CD4-positive, CD25-positive, alpha-beta regulatory T cell (primary cell): Measurements from ENCODE around the gene WDFY4. TPM values are rescaled to one million over a fixed set of nuclear protein-coding genes. Genes with fewer than 3 reads are reported as not detected.

Experiments used
- ATAC-seq, 2 donors: fragments of 150-1000 bp; cut with Tn5 transposase; one replicate each; pipeline ENCODE4 v1.10.0; 2021; ENCODE audit warnings: low read depth in 2 of 2, moderate number of reproducible peaks in 2 of 2, moderate library complexity in 1 of 2
- DNase-seq, 3 donors: peaks; one replicate each; pipeline versions ENCODE4 v3.0.0 to v3.0.0-alpha.2; 2012 to 2022; ENCODE audit warnings: mixed read lengths in 1 of 3
- H3K27ac ChIP-seq: one replicate; pipeline ENCODE4 v1.7.0; 2013; ENCODE audit warnings: mild to moderate bottlenecking, low read length; ENCODE audit not compliant: insufficient read depth, poor library complexity, severe bottlenecking
- H3K27me3 ChIP-seq: one replicate; pipeline ENCODE4 v1.7.0; 2013; ENCODE audit warnings: low read length; ENCODE audit not compliant: control insufficient read depth, insufficient read depth
- H3K36me3 ChIP-seq: one replicate; pipeline ENCODE4 v1.7.0; 2013; ENCODE audit warnings: mild to moderate bottlenecking, low read length, moderate library complexity; ENCODE audit not compliant: control insufficient read depth, insufficient read depth
- H3K4me1 ChIP-seq: 2 replicates; pipeline ENCODE4 v1.7.0; 2013; ENCODE audit warnings: mild to moderate bottlenecking, low read length; ENCODE audit not compliant: insufficient read depth, control insufficient read depth, poor library complexity, severe bottlenecking
- H3K4me3 ChIP-seq: one replicate; pipeline ENCODE4 v1.7.0; 2013; ENCODE audit warnings: low read depth, mild to moderate bottlenecking, low read length, moderate library complexity
- H3K9me3 ChIP-seq, 2 experiments: 1 replicate in 1 of 2; 2 replicates in 1 of 2; pipeline ENCODE4 v1.7.0; 2013; ENCODE audit warnings: low read length in 2 of 2, mild to moderate bottlenecking in 1 of 2, moderate library complexity in 1 of 2; ENCODE audit not compliant: control insufficient read depth in 2 of 2
- H3K27ac Mint-ChIP-seq, 3 donors: one replicate each; pipeline ENCODE4 v1.8.0; 2020 to 2022; ENCODE audit warnings: mild to moderate bottlenecking in 3 of 3, mixed read lengths in 3 of 3, moderate library complexity in 2 of 3
- H3K27me3 Mint-ChIP-seq: one replicate; pipeline ENCODE4 v1.8.0; 2022; ENCODE audit warnings: mild to moderate bottlenecking, mixed read lengths
- H3K36me3 Mint-ChIP-seq: one replicate; pipeline ENCODE4 v1.8.0; 2020; ENCODE audit warnings: mixed read lengths
- H3K4me1 Mint-ChIP-seq, 4 donors: one replicate each; pipeline ENCODE4 v1.8.0; 2020 to 2022; ENCODE audit warnings: mixed read lengths in 4 of 4, mild to moderate bottlenecking in 1 of 4
- H3K4me3 Mint-ChIP-seq, 4 donors: one replicate each; pipeline ENCODE4 v1.8.0; 2020 to 2022; ENCODE audit warnings: mild to moderate bottlenecking in 4 of 4, mixed read lengths in 4 of 4, moderate library complexity in 3 of 4
- H3K9me3 Mint-ChIP-seq, 7 donors: one replicate each; pipeline ENCODE4 v1.8.0; 2020 to 2022; ENCODE audit warnings: mixed read lengths in 7 of 7, mild to moderate bottlenecking in 3 of 7, moderate library complexity in 2 of 7
- polyA plus RNA-seq, 4 donors: library from polyadenylated mRNA; unstranded; fragments of 300-500 nt; fragmentation: Illumina TruSeq; gene quantifications; one replicate each; pipeline ENCODE4 v1.2.3, GENCODE V29; 2021
- total RNA-seq: library from RNA; stranded (reverse); gene quantifications from one replicate; pipeline ENCODE4 v1.2.3, GENCODE V29; 2022

WDFY4 gene
- total and polyA plus RNA-seq, 5 donors from 2014 or later: 0.15 to 0.57 (median 0.34) TPM

DNA sequence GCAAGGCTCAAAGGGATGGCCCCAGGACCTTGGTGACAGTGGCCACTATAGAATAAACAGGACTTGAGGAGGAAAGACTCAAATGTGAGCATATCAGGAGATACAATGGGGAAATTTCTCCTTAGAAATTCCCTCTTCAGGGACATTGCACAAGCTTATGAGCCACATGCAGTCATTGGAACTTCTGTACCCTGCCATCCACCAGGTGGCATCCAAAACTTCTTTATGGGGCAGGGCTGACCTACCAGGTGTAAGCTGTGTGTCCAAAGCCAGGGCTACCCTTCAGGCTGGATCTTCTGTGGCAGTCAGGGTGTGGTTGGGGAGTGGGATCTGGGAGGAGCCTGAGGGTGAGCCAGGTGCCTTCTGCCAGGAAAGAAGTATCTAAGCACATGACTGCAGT lies 291.5 kb downstream of the WDFY4 start:
- Mint-ChIP-seq H3K4me3 (no peak overlapping the region), H3K9me3 (peaks cover 0 to 1% (median 0%) of the 10 kb centered on the region in 7 donors), H3K27me3 (no peaks in the 10 kb centered on the region), H3K4me1 (no peaks in the 10 kb centered on the region), H3K27ac (no peak overlapping the region), H3K36me3 (no peaks in the 10 kb centered on the region)
- no peaks in the 10 kb centered on the region for H3K27me3 ChIP-seq
- H3K9me3 ChIP-seq: no peaks in the 10 kb centered on the region
- no peak overlapping the region for H3K27ac ChIP-seq
- H3K4me3 ChIP-seq: no peak overlapping the region
- H3K4me1 ChIP-seq: no peaks in the 10 kb centered on the region
- H3K36me3 ChIP-seq: no peaks in the 10 kb centered on the region
- no peak for ATAC-seq
- DNase-seq: peak in 1 of 3 donors; percentile 5

DNA sequence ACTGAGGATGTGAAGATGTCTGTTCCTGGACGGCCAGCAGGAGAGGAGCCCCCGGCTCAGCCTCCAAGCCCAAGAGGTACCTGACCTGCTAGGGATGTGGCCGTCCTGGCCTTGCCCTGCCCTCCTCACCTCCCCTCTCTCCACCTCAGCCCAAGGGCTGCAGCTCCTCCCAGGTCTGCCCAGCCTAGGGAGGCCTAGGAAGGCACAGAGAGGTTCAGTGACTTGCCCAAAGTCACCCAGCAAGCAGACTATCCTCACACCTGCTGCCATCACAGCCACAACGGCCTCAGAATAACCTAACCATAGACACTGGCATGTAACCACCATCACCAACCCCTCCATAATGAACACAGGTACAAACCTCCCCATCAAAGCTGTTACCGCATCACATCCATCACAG lies 293.6 kb downstream of the WDFY4 start:
- DNase-seq (no peak), ATAC-seq (no peak)
- H3K27ac Mint-ChIP-seq: no peak overlapping the region
- Histone ChIP-seq H3K27ac (no peak overlapping the region), H3K27me3 (no peaks in the 10 kb centered on the region), H3K4me1 (no peaks in the 10 kb centered on the region), H3K9me3 (no peaks in the 10 kb centered on the region), H3K36me3 (no peaks in the 10 kb centered on the region), H3K4me3 (no peak overlapping the region)
- no peaks in the 10 kb centered on the region for H3K27me3 Mint-ChIP-seq
- no peaks in the 10 kb centered on the region for H3K36me3 Mint-ChIP-seq
- H3K4me3 Mint-ChIP-seq: no peak overlapping the region
- peaks cover 0 to 1% (median 0%) of the 10 kb centered on the region in 7 donors for H3K9me3 Mint-ChIP-seq
- H3K4me1 Mint-ChIP-seq: no peaks in the 10 kb centered on the region

DNA sequence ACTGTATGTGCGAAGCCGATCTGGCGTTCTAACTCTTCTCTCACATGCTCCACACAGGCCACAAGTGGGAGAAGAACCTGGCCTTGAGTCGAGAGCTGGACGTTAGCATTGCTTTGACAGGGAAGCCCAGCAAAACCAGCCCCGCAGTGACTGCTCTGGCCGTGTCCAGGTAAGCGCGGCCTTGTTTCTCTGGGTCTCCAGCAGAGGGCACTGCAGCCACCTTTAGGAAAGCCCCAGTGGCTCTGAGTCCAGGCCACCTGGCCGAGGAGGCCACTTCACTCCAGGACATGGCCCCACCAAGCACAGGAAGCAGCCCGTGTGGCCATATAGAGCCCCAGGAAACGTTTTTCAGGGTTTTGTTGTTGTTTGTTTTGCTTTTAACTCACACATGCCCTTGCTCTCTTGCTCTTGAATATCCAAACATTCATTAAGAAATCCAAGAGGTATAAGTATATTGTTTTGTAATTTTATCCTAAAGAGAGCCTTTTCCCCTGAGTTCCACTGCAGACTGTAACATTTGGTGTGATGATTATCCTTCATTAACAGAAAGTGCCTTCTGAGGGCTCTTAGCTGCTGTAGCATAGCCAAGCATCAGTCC lies 296.7 kb downstream of the WDFY4 start:
- H3K27ac Mint-ChIP-seq: no peak overlapping the region
- no peak overlapping the region for H3K4me3 ChIP-seq
- no peaks in the 10 kb centered on the region for H3K36me3 Mint-ChIP-seq

DNA sequence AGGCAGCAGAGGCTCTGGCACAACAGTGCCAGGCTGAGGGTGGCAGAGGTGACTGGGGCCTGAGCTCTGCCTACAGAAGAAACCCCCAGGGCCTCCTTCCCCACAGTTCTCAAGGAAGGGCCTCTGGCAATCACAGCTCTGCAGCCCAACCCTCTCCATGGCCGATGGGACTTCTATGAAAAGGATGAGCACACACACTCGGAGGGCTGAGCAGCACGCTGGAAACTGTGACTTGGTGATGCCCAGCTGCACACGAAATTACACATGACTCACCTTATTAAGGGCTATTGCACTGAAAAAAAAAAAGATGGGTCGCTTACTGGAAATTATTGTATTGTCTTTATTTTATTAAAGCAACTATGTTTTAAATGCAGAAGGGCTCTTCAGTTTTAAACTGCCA lies 297.9 kb downstream of the WDFY4 start:
- no peaks in the 10 kb centered on the region for H3K9me3 ChIP-seq
- H3K27me3 ChIP-seq: no peaks in the 10 kb centered on the region
- H3K27me3 Mint-ChIP-seq: no peaks in the 10 kb centered on the region
- H3K36me3 Mint-ChIP-seq: no peaks in the 10 kb centered on the region
- no peaks in the 10 kb centered on the region for H3K36me3 ChIP-seq
- H3K4me1 ChIP-seq: no peaks in the 10 kb centered on the region
- no peak for ATAC-seq
- no peak overlapping the region for H3K4me3 ChIP-seq
- DNase-seq: no peak
- peaks cover 0 to 2% (median 0%) of the 10 kb centered on the region in 7 donors for H3K9me3 Mint-ChIP-seq
- H3K4me3 Mint-ChIP-seq: no peak overlapping the region
- H3K4me1 Mint-ChIP-seq: no peaks in the 10 kb centered on the region
- H3K27ac ChIP-seq: no peak overlapping the region
- no peak overlapping the region for H3K27ac Mint-ChIP-seq

More for the DNA sequence above, 296.7 kb downstream of the WDFY4 start:
- Mint-ChIP-seq H3K4me3 (no peak overlapping the region), H3K9me3 (peaks cover 0 to 2% (median 0%) of the 10 kb centered on the region in 7 donors), H3K27me3 (no peaks in the 10 kb centered on the region), H3K4me1 (no peaks in the 10 kb centered on the region)
- ATAC-seq: peak in 1 of 2 donors; percentile 44
- H3K36me3 ChIP-seq: no peaks in the 10 kb centered on the region
- H3K4me1 ChIP-seq: no peaks in the 10 kb centered on the region
- no peaks in the 10 kb centered on the region for H3K27me3 ChIP-seq
- no peaks in the 10 kb centered on the region for H3K9me3 ChIP-seq
- DNase-seq: peak in 2 of 3 donors; percentile 10 to 24
- H3K27ac ChIP-seq: no peak overlapping the region

DNA sequence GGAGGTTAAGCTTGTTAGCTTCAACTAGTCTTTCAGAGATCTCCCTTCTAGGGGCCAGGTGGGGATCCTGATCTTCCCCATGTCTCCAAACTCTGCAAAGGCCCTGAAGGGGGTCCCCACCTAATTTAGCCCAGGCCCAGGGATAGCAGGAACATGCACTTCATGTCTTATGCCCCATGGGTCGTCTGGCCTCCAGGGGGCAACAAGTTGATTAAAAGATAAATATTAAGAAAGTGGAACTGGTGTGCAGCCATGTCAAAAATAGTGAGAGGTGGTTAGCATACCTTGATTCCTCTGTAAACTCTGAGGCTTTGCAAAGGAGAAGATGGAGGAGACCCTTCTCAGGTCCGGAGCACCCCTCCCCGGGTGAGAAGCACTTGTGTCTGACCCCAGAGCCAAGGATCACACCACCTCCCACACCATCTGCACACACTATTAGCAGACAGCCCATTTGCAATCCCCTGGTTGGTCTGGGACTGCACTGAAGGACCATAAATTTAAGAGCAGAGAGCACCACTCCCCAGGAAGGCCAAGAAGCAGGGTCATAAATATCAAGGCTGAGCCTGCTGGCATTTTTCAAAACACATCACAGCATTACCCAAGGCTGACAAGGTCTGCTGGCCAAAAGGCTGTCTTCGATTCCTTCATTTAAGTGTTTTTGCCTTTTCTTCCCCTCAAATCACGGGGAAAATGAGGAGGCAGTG lies 299.1 kb downstream of the WDFY4 start:
- Mint-ChIP-seq H3K4me3 (no peak overlapping the region), H3K36me3 (no peaks in the 10 kb centered on the region), H3K27ac (no peak overlapping the region), H3K27me3 (no peaks in the 10 kb centered on the region), H3K4me1 (no peaks in the 10 kb centered on the region), H3K9me3 (peaks cover 0 to 2% (median 0%) of the 10 kb centered on the region in 7 donors)
- H3K4me1 ChIP-seq: no peaks in the 10 kb centered on the region
- no peak overlapping the region for H3K27ac ChIP-seq
- H3K9me3 ChIP-seq: no peaks in the 10 kb centered on the region
- no peak for DNase-seq
- H3K27me3 ChIP-seq: no peaks in the 10 kb centered on the region
- no peaks in the 10 kb centered on the region for H3K36me3 ChIP-seq
- no peak for ATAC-seq
- no peak overlapping the region for H3K4me3 ChIP-seq

DNA sequence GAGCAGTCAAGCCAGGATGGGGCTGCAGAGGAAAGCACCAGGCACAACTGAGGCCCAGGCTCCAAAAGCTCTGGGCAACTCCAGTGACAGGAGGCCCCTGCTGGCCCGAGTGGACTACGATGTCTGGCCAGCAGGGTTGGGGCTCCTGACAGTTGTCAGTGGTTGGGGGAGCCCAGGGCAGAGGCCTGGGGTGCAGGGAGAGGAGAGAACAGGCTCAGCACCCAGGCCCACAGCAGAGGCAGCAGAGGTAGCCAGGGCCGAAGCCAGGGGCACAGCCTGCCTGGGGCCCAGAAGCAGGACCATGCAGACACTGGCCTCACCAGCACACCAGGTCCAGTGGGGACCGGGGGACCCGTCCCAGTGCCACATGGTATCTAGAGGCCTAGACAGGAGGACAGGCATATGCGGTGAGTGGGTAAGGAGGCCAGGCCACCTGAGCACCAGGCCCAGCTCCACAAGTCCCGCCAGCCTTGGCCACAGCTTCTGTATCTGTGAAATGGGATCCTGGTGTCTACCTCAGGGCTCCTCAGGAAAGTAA lies 301.0 kb downstream of the WDFY4 start:
- no peaks in the 10 kb centered on the region for H3K27me3 Mint-ChIP-seq
- ATAC-seq: no peak
- H3K4me3 ChIP-seq: no peak overlapping the region
- H3K9me3 ChIP-seq: no peaks in the 10 kb centered on the region
- H3K36me3 Mint-ChIP-seq: no peaks in the 10 kb centered on the region
- no peak overlapping the region for H3K27ac Mint-ChIP-seq
- H3K36me3 ChIP-seq: no peaks in the 10 kb centered on the region
- H3K27me3 ChIP-seq: no peaks in the 10 kb centered on the region
- no peak overlapping the region for H3K4me3 Mint-ChIP-seq
- no peaks in the 10 kb centered on the region for H3K4me1 Mint-ChIP-seq
- peaks cover 0 to 2% (median 0%) of the 10 kb centered on the region in 7 donors for H3K9me3 Mint-ChIP-seq
- no peaks in the 10 kb centered on the region for H3K4me1 ChIP-seq
- no peak for DNase-seq
- H3K27ac ChIP-seq: no peak overlapping the region

DNA sequence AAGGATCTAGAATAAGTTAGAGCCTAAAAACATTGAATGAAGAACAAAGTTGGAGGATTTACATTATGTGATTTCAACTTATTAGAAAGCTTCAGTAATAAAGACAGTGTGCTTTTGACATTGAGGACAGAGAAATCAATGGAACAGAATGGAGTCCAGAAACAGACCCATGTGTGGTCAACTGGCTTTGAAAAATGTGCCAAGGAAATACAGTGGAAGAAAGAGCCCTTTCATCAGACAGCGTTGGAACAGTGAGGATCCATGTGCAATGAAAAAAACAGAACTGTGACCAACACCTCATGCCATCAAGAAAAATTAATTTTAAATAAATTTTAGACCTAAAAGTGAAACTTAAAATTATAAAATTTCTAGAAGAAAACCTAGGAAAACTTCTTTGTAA lies 305.6 kb downstream of the WDFY4 start:
- H3K4me3 Mint-ChIP-seq: no peak overlapping the region
- no peaks in the 10 kb centered on the region for H3K36me3 ChIP-seq
- no peaks in the 10 kb centered on the region for H3K9me3 Mint-ChIP-seq
- no peaks in the 10 kb centered on the region for H3K27me3 Mint-ChIP-seq
- no peaks in the 10 kb centered on the region for H3K27me3 ChIP-seq
- ATAC-seq (no peak), DNase-seq (no peak)
- H3K27ac Mint-ChIP-seq: no peak overlapping the region
- no peaks in the 10 kb centered on the region for H3K36me3 Mint-ChIP-seq
- no peaks in the 10 kb centered on the region for H3K9me3 ChIP-seq
- no peak overlapping the region for H3K27ac ChIP-seq
- no peaks in the 10 kb centered on the region for H3K4me1 ChIP-seq
- H3K4me1 Mint-ChIP-seq: no peaks in the 10 kb centered on the region
- no peak overlapping the region for H3K4me3 ChIP-seq

DNA sequence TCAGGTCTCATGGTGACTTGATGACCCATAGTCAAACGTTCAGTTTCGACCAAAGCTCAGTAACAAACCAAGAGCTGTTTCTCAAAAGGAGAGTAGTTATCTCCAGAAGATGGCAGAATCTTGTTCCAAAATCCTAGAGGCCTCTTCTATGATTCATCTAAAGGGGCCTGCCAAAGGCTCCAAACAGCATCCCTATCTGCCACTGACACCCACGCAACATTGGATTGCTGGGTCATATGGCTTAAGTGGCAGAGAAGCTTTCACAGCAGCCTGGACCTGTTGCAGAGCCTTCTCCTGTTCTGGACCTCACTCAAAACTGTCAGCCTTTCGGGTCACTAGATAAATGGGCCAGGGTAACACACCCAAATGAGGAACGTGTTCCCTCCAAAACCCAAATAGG lies 309.0 kb downstream of the WDFY4 start:
- Histone ChIP-seq H3K4me1 (no peaks in the 10 kb centered on the region), H3K27me3 (no peaks in the 10 kb centered on the region), H3K9me3 (no peaks in the 10 kb centered on the region), H3K36me3 (no peaks in the 10 kb centered on the region), H3K27ac (no peak overlapping the region), H3K4me3 (no peak overlapping the region)
- H3K4me3 Mint-ChIP-seq: no peak overlapping the region
- no peak overlapping the region for H3K27ac Mint-ChIP-seq
- DNase-seq (no peak), ATAC-seq (no peak)
- H3K9me3 Mint-ChIP-seq: no peaks in the 10 kb centered on the region
- no peaks in the 10 kb centered on the region for H3K27me3 Mint-ChIP-seq
- H3K36me3 Mint-ChIP-seq: no peaks in the 10 kb centered on the region
- no peaks in the 10 kb centered on the region for H3K4me1 Mint-ChIP-seq
